OCI-LY7 (cell line): ENCODE results near the gene COX14. TPM values are rescaled to one million over a fixed set of nuclear protein-coding genes. Genes with fewer than 3 reads are reported as not detected.

Experiments used
- BruUV-seq: library from RNA; stranded (reverse); fragments of 400-500 nt; replicated peaks from 2 replicates; lab custom pipeline; 2021; lab: Mats Ljungman, UMichigan
- CTCF ChIA-PET: fragments of 300-600 bp; sonication (Branson Sonifier 250); formaldehyde crosslinking; loops from one replicate; lab custom pipeline; 2022; ENCODE audit warnings: antibody characterized with exemption; ENCODE audit not compliant: unreplicated experiment; lab: Charles Lee
- POLR2A ChIA-PET: fragments of 300-600 bp; sonication (Branson Sonifier 250); formaldehyde crosslinking; loops from one replicate; lab custom pipeline; 2022; ENCODE audit warnings: antibody characterized with exemption; lab: Charles Lee
- DNase-seq: peaks from one replicate; pipeline ENCODE4 v3.0.0-alpha.2; 2015; ENCODE audit warnings: low spot score
- H2AFZ ChIP-seq: fragments of 200-600 bp; sonication (generic), shearing (Covaris generic); 2 replicates; pipeline ENCODE4 v1.6.1; 2014; ENCODE audit warnings: mild to moderate bottlenecking, antibody characterized with exemption, low read length, moderate library complexity
- H3K27ac ChIP-seq: fragments of 200-600 bp; sonication (generic); 2 replicates; pipeline ENCODE4 v1.5.1; 2014; ENCODE audit warnings: mixed run types, low read depth, mild to moderate bottlenecking, moderate library complexity, low read length, inconsistent platforms; ENCODE audit not compliant: poor library complexity, severe bottlenecking
- H3K36me3 ChIP-seq: fragments of 200-600 bp; sonication (generic); 2 replicates; pipeline ENCODE4 v1.6.1; 2014; ENCODE audit warnings: mild to moderate bottlenecking, antibody characterized with exemption, low read length, moderate library complexity, mixed read lengths; ENCODE audit not compliant: insufficient read depth
- H3K4me1 ChIP-seq: fragments of 200-600 bp; sonication (generic); 2 replicates; pipeline ENCODE4 v1.5.1; 2014; ENCODE audit warnings: mild to moderate bottlenecking, low read length; ENCODE audit not compliant: insufficient read depth, poor library complexity, severe bottlenecking
- H3K4me2 ChIP-seq: fragments of 200-600 bp; sonication (generic); 2 replicates; pipeline ENCODE4 v1.6.1; 2014; ENCODE audit warnings: mild to moderate bottlenecking, low read length
- H3K4me3 ChIP-seq: fragments of 200-600 bp; sonication (generic); 2 replicates; pipeline ENCODE4 v1.5.1; 2014; ENCODE audit warnings: mild to moderate bottlenecking, low read depth, low read length; ENCODE audit not compliant: poor library complexity, severe bottlenecking
- H3K79me2 ChIP-seq: fragments of 200-600 bp; sonication (generic); 2 replicates; pipeline ENCODE4 v1.6.1; 2016; ENCODE audit warnings: low read depth, mild to moderate bottlenecking, low read length, moderate library complexity, mixed read lengths; ENCODE audit not compliant: insufficient read depth
- H3K9me2 ChIP-seq: fragments of 200-600 bp; sonication (generic); 2 replicates; pipeline ENCODE4 v1.6.1; 2016; ENCODE audit warnings: mild to moderate bottlenecking, low read length, mixed read lengths; ENCODE audit not compliant: insufficient read depth
- H3K9me3 ChIP-seq: fragments of 200-600 bp; sonication (generic); 2 replicates; pipeline ENCODE4 v1.6.1; 2014; ENCODE audit warnings: mild to moderate bottlenecking, mixed run types, low read length, mixed read lengths
- H4K20me1 ChIP-seq: fragments of 200-600 bp; sonication (generic); 2 replicates; pipeline ENCODE4 v1.6.1; 2014; ENCODE audit warnings: mild to moderate bottlenecking, antibody characterized with exemption, low read length, moderate library complexity, mixed read lengths; ENCODE audit not compliant: insufficient read depth
- EZH2phosphoT487 ChIP-seq: fragments of 200-600 bp; sonication (generic); IDR thresholded peaks from 2 replicates; pipeline ENCODE4 v1.6.1; 2018; ENCODE audit warnings: low read depth, borderline replicate concordance, mild to moderate bottlenecking, mixed run types, antibody characterized with exemption, low read length, moderate library complexity, mixed read lengths
- intact Hi-C: fragments of 100-400 bp; cut with micrococcal nuclease; formaldehyde crosslinking; loops from one replicate; pipeline ENCODE4 v1.10.0; 2022; ENCODE audit not compliant: unreplicated experiment
- total RNA-seq, 2 experiments: library from RNA; depleted of rRNA in 1 of 2; stranded (reverse); fragments of >200 nt in 1 of 2; shearing (Covaris generic) in 1 of 2; gene quantifications; 2 replicates each; pipeline ENCODE4 v1.2.3, GENCODE V29; 2014 to 2022
- TF ChIP-seq, protein P1 (sequence below): fragments of 200-600 bp; sonication (generic); conservative IDR thresholded peaks from 2 replicates; pipeline ENCODE4 v1.5.1; 2014; ENCODE audit warnings: mild to moderate bottlenecking, antibody characterized with exemption, low read length, moderate library complexity, mixed read lengths

The COX14 gene
- total RNA-seq, 2 experiments from 2014 or later, result 54.3 to 57.4 TPM

DNA sequence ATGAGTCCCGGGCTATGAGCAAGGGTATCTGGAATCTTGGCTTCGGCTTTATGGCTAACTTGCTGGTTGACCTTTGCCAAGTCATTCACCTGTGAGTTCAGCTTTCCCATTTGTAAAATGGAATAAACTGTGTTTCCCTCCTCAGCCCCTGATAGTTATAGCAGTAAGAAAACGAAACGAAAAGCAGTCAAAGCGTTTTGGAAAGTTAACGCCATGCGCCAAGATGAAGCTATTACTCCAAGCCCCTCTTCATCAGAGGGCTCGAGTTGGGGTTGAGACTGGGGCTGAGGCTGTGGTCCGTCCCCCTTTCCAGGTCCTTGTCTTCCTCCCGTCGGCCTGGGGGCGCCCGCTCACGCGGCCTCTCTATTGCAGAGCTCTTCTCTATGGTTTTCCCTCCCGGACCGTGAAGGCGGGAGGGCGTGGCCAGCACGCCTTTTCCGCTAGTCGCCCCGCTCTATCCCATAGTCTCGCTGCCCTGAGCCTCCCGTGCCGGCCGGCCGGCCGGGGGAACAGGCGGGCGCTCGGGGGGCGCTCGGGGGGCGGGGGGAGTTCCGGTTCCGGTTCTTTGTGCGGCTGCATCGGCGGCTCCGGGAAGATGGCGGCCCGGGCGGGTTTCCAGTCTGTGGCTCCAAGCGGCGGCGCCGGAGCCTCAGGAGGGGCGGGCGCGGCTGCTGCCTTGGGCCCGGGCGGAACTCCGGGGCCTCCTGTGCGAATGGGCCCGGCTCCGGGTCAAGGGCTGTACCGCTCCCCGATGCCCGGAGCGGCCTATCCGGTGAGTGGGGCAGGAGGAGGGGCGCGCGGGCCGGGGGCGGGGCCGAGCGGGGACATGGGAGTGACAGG, 27.0 kb upstream of the COX14 start, which contains the start of gene SMARCD1:
TSS of gene SMARCD1 (plus strand) at position 568 of the 840 bp plus-strand sequence. CDS start at position 596, 28 bp downstream.
- Histone ChIP-seq H3K9me2 (no peaks in the 10 kb centered on the region), H3K27ac (peak within 1 kb of the TSS; percentile 83), H3K79me2 (peaks cover 16% of the 10 kb centered on the region; the same call in 1 of the 2 replicates), H3K4me2 (peak within 1 kb of the TSS; percentile 93), H3K4me1 (peaks cover 38% of the 10 kb centered on the region), H4K20me1 (0 out of 2 replicates have a peak, but pooled peaks cover 3% of the 10 kb centered on the region), H3K9me3 (no peaks in the 10 kb centered on the region), H2AFZ (peak within 1 kb of the TSS; percentile 96), H3K4me3 (peak within 1 kb of the TSS; percentile 89), H3K36me3 (peaks cover 37% of the 10 kb centered on the region)
- TF ChIP-seq, protein P1, sequence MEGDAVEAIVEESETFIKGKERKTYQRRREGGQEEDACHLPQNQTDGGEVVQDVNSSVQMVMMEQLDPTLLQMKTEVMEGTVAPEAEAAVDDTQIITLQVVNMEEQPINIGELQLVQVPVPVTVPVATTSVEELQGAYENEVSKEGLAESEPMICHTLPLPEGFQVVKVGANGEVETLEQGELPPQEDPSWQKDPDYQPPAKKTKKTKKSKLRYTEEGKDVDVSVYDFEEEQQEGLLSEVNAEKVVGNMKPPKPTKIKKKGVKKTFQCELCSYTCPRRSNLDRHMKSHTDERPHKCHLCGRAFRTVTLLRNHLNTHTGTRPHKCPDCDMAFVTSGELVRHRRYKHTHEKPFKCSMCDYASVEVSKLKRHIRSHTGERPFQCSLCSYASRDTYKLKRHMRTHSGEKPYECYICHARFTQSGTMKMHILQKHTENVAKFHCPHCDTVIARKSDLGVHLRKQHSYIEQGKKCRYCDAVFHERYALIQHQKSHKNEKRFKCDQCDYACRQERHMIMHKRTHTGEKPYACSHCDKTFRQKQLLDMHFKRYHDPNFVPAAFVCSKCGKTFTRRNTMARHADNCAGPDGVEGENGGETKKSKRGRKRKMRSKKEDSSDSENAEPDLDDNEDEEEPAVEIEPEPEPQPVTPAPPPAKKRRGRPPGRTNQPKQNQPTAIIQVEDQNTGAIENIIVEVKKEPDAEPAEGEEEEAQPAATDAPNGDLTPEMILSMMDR, result peak; percentile 85
- no peak for TF ChIP-seq EZH2phosphoT487
- intact Hi-C loops, result loop anchor here (1.0 kb wide), 3 partner anchors 26 to 315 kb away; partner anchors contain the start of genes CERS5 and LARP4
- CTCF ChIA-PET, result interaction anchor here (0.6 to 2.6 kb wide), 8 partner anchors 10 to 788 kb away, joined by 3 to 35 read pairs (median 4); partner anchors contain the start of genes CERS5, COX14 and DIP2B
- BruUV-seq, result TSS peak; percentile 99
- peak; percentile 96 for DNase-seq
- POLR2A ChIA-PET, result interaction anchor here (0.6 to 6.0 kb wide), 21 partner anchors 14 to 1065 kb away, joined by 3 to 62 read pairs (median 4); partner anchors contain the start of genes ATF1, CERS5, COX14 and RACGAP1

DNA sequence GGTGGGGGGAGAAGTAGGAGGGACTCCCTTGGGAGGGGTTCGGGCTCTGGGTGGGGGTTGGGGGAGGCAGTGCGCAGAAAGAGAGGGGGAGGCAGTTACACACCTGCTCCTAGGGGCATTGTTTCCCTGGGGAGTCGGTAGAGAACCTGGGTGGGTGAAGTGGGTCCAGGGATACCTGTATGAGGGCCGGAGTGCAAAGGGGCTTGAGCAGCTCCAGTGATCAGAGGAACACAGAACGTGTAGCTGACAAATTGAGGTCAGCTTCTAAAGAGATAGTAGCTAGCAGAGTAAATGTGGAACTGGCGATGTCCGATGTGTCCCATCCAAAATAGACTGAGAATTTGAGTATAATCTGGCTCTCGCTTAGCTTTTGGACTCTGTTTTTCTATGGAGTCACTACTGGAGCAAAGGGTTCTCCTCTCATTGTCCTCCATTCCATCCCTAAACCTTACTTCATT, 26.4 kb upstream of the COX14 start:
- Histone ChIP-seq H3K27ac (peak overlapping the region; percentile 83), H2AFZ (no peak overlapping the region), H3K4me1 (peaks cover 38% of the 10 kb centered on the region), H3K4me2 (peak overlapping the region; percentile 93), H3K4me3 (peak overlapping the region; percentile 89), H3K9me2 (no peaks in the 10 kb centered on the region), H3K36me3 (peaks cover 42% of the 10 kb centered on the region), H3K79me2 (peaks cover 16% of the 10 kb centered on the region; the same call in 1 of the 2 replicates), H4K20me1 (0 out of 2 replicates have a peak, but pooled peaks cover 3% of the 10 kb centered on the region), H3K9me3 (no peaks in the 10 kb centered on the region)
- CTCF ChIA-PET, result interaction anchor here (0.6 to 2.6 kb wide), 8 partner anchors 11 to 789 kb away, joined by 3 to 35 read pairs (median 4); partner anchors contain the start of genes CERS5, COX14 and DIP2B
- peak; percentile 80 for DNase-seq
- POLR2A ChIA-PET, result interaction anchor here (0.5 to 6.0 kb wide), 7 partner anchors 26 to 953 kb away, joined by 3 to 62 read pairs (median 4); partner anchors contain the start of genes ATF1, CERS5 and COX14
- no TSS peak for BruUV-seq
- TF ChIP-seq EZH2phosphoT487, result no peak
- TF ChIP-seq, protein P1, result no peak
- intact Hi-C loops, result loop anchor here (1.0 kb wide), 3 partner anchors 26 to 315 kb away; partner anchors contain the start of genes CERS5 and LARP4
